ENCODE results near the gene FOXC1.

Gene FOXC1

GRCh38 chr6:1618311-1619097 is 8.8 kb downstream of the FOXC1 start:
- peaks cover 4% of the 10 kb centered on the region for H3K36me3 ChIP-seq (ENCODE audit: control insufficient read depth, insufficient read depth, low read length)
- H3K4me3 ChIP-seq (ENCODE audit: low read length): no peak overlapping the region
- H3K9ac ChIP-seq (ENCODE audit: low read length): no peak overlapping the region
- no peaks in the 10 kb centered on the region for H3K9me3 ChIP-seq (ENCODE audit: control insufficient read depth, low read length)
- H3K27me3 ChIP-seq (ENCODE audit: control insufficient read depth, insufficient read depth, low read length): peaks cover 61% of the 10 kb centered on the region
- H3K4me1 ChIP-seq (ENCODE audit: control insufficient read depth, insufficient read depth, low read length): peaks cover 8% of the 10 kb centered on the region

GRCh38 chr6:1619098-1619672 is 9.5 kb downstream of the FOXC1 start:
- Histone ChIP-seq H3K9me3 (ENCODE audit: control insufficient read depth, low read length) (no peaks in the 10 kb centered on the region), H3K27me3 (ENCODE audit: control insufficient read depth, insufficient read depth, low read length) (peaks cover 54% of the 10 kb centered on the region), H3K4me3 (ENCODE audit: low read length) (no peak overlapping the region), H3K36me3 (ENCODE audit: control insufficient read depth, insufficient read depth, low read length) (peaks cover 4% of the 10 kb centered on the region), H3K4me1 (ENCODE audit: control insufficient read depth, insufficient read depth, low read length) (peaks cover 3% of the 10 kb centered on the region), H3K9ac (ENCODE audit: low read length) (no peak overlapping the region)

- Histone ChIP-seq H3K27me3 (ENCODE audit: control insufficient read depth, insufficient read depth, low read length) (peaks cover 47% of the 10 kb centered on the region), H3K9me3 (ENCODE audit: control insufficient read depth, low read length) (no peaks in the 10 kb centered on the region), H3K36me3 (ENCODE audit: control insufficient read depth, insufficient read depth, low read length) (peaks cover 4% of the 10 kb centered on the region), H3K4me1 (ENCODE audit: control insufficient read depth, insufficient read depth, low read length) (no peaks in the 10 kb centered on the region), H3K9ac (ENCODE audit: low read length) (no peak overlapping the region), H3K4me3 (ENCODE audit: low read length) (no peak overlapping the region)
These were observed 10.2 kb downstream of the FOXC1 start for GRCh38 chr6:1619673-1620503.

GRCh38 chr6:1620504-1621069 is 10.9 kb downstream of the FOXC1 start:
- no peaks in the 10 kb centered on the region for H3K4me1 ChIP-seq (ENCODE audit: control insufficient read depth, insufficient read depth, low read length)
- no peak overlapping the region for H3K4me3 ChIP-seq (ENCODE audit: low read length)
- H3K27me3 ChIP-seq (ENCODE audit: control insufficient read depth, insufficient read depth, low read length): peaks cover 44% of the 10 kb centered on the region

GRCh38 chr6:1621070-1621701 is 11.5 kb downstream of the FOXC1 start:
- Histone ChIP-seq H3K4me1 (ENCODE audit: control insufficient read depth, insufficient read depth, low read length) (no peaks in the 10 kb centered on the region), H3K4me3 (ENCODE audit: low read length) (no peak overlapping the region), H3K9me3 (ENCODE audit: control insufficient read depth, low read length) (no peaks in the 10 kb centered on the region), H3K27me3 (ENCODE audit: control insufficient read depth, insufficient read depth, low read length) (peaks cover 42% of the 10 kb centered on the region), H3K9ac (ENCODE audit: low read length) (no peak overlapping the region), H3K36me3 (ENCODE audit: control insufficient read depth, insufficient read depth, low read length) (peaks cover 4% of the 10 kb centered on the region)

More at GRCh38 chr6:1620504-1621069, 10.9 kb downstream of the FOXC1 start:
- H3K36me3 ChIP-seq (ENCODE audit: control insufficient read depth, insufficient read depth, low read length): peaks cover 4% of the 10 kb centered on the region
- no peaks in the 10 kb centered on the region for H3K9me3 ChIP-seq (ENCODE audit: control insufficient read depth, low read length)
- no peak overlapping the region for H3K9ac ChIP-seq (ENCODE audit: low read length)

GRCh38 chr6:1622220-1622850 is 12.6 kb downstream of the FOXC1 start:
- peaks cover 42% of the 10 kb centered on the region for H3K27me3 ChIP-seq (ENCODE audit: control insufficient read depth, insufficient read depth, low read length)
- no peaks in the 10 kb centered on the region for H3K4me1 ChIP-seq (ENCODE audit: control insufficient read depth, insufficient read depth, low read length)
- no peaks in the 10 kb centered on the region for H3K9me3 ChIP-seq (ENCODE audit: control insufficient read depth, low read length)
- no peak overlapping the region for H3K4me3 ChIP-seq (ENCODE audit: low read length)
- H3K36me3 ChIP-seq (ENCODE audit: control insufficient read depth, insufficient read depth, low read length): peaks cover 4% of the 10 kb centered on the region
- no peak overlapping the region for H3K9ac ChIP-seq (ENCODE audit: low read length)

GRCh38 chr6:1622851-1623768 is 13.4 kb downstream of the FOXC1 start:
- no peaks in the 10 kb centered on the region for H3K9me3 ChIP-seq (ENCODE audit: control insufficient read depth, low read length)
- no peaks in the 10 kb centered on the region for H3K4me1 ChIP-seq (ENCODE audit: control insufficient read depth, insufficient read depth, low read length)
- H3K4me3 ChIP-seq (ENCODE audit: low read length): no peak overlapping the region
- peaks cover 4% of the 10 kb centered on the region for H3K36me3 ChIP-seq (ENCODE audit: control insufficient read depth, insufficient read depth, low read length)
- H3K9ac ChIP-seq (ENCODE audit: low read length): no peak overlapping the region
- peaks cover 36% of the 10 kb centered on the region for H3K27me3 ChIP-seq (ENCODE audit: control insufficient read depth, insufficient read depth, low read length)

- H3K4me3 ChIP-seq (ENCODE audit: low read length): no peak overlapping the region
- peaks cover 4% of the 10 kb centered on the region for H3K36me3 ChIP-seq (ENCODE audit: control insufficient read depth, insufficient read depth, low read length)
- no peaks in the 10 kb centered on the region for H3K4me1 ChIP-seq (ENCODE audit: control insufficient read depth, insufficient read depth, low read length)
- H3K27me3 ChIP-seq (ENCODE audit: control insufficient read depth, insufficient read depth, low read length): peaks cover 30% of the 10 kb centered on the region
- no peak overlapping the region for H3K9ac ChIP-seq (ENCODE audit: low read length)
- H3K9me3 ChIP-seq (ENCODE audit: control insufficient read depth, low read length): no peaks in the 10 kb centered on the region
These were observed 14.0 kb downstream of the FOXC1 start for GRCh38 chr6:1623769-1624057.

- H3K9ac ChIP-seq (ENCODE audit: low read length): no peak overlapping the region
- no peaks in the 10 kb centered on the region for H3K9me3 ChIP-seq (ENCODE audit: control insufficient read depth, low read length)
- H3K27me3 ChIP-seq (ENCODE audit: control insufficient read depth, insufficient read depth, low read length): peaks cover 30% of the 10 kb centered on the region
- no peak overlapping the region for H3K4me3 ChIP-seq (ENCODE audit: low read length)
- peaks cover 4% of the 10 kb centered on the region for H3K36me3 ChIP-seq (ENCODE audit: control insufficient read depth, insufficient read depth, low read length)
- no peaks in the 10 kb centered on the region for H3K4me1 ChIP-seq (ENCODE audit: control insufficient read depth, insufficient read depth, low read length)
These were observed 14.5 kb downstream of the FOXC1 start for GRCh38 chr6:1624058-1624850.

All from mucosa of stomach (tissue), 1 donor.